Gastrocnemius medialis (tissue), 4 donors: Measurements from ENCODE around the gene ALDH3A2.

ENCODE experiments used
- POLR2A ChIP-seq, 2 donors: fragments of 450-650 bp; IDR thresholded peaks; one replicate each; pipeline ENCODE4 v1.6.1; 2017; ENCODE audit warnings: antibody characterized with exemption in 2 of 2, mild to moderate bottlenecking in 2 of 2, moderate library complexity in 2 of 2
- TF ChIP-seq, protein P1 (sequence below), 5 experiments: fragments of 450-650 bp in 3 of 5; fragments of 200-600 bp in 2 of 5; sonication (generic) in 2 of 5; IDR thresholded peaks in 4 of 5; conservative IDR thresholded peaks in 1 of 5; 1 replicate in 4 of 5; 2 replicates in 1 of 5; pipeline ENCODE4 v1.5.1; 2016 to 2019; ENCODE audit warnings: antibody characterized with exemption in 5 of 5, mild to moderate bottlenecking in 3 of 5, moderate library complexity in 3 of 5

DNA sequence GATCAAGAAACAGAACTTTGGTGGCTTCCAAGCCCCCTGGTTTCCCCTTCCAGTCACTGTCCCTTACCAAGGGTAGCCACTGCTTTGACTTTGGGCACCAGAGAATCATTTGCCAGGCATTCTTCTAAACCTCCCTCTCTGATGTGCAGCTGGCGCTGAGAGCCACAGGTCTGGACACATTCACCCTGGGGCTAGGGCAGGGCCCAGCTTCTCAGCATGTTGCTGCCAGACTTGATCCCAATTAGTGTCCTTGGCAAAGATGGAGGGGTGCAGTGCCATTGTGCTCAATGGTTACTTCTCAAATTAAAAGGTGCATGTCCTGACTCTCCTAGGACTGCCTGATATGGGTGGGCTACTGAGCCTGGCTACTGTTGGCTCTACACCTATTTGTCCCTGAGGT, 75.4 kb downstream of the ALDH3A2 start:
- TF ChIP-seq, protein P1, sequence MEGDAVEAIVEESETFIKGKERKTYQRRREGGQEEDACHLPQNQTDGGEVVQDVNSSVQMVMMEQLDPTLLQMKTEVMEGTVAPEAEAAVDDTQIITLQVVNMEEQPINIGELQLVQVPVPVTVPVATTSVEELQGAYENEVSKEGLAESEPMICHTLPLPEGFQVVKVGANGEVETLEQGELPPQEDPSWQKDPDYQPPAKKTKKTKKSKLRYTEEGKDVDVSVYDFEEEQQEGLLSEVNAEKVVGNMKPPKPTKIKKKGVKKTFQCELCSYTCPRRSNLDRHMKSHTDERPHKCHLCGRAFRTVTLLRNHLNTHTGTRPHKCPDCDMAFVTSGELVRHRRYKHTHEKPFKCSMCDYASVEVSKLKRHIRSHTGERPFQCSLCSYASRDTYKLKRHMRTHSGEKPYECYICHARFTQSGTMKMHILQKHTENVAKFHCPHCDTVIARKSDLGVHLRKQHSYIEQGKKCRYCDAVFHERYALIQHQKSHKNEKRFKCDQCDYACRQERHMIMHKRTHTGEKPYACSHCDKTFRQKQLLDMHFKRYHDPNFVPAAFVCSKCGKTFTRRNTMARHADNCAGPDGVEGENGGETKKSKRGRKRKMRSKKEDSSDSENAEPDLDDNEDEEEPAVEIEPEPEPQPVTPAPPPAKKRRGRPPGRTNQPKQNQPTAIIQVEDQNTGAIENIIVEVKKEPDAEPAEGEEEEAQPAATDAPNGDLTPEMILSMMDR (IDR thresholded peaks at IDR 0.05 in 4 of 5, conservative IDR thresholded peaks at IDR 0.05 in 1 of 5), result no peak
- no peak for TF ChIP-seq POLR2A (IDR thresholded peaks at IDR 0.05)
